ENCODE results near the gene SERHL2.
"Not testable (repeated sequence)": the region's sequence is repeated elsewhere in the genome, so short reads cannot be mapped to it uniquely, and the experiment has no call there.

DNA sequence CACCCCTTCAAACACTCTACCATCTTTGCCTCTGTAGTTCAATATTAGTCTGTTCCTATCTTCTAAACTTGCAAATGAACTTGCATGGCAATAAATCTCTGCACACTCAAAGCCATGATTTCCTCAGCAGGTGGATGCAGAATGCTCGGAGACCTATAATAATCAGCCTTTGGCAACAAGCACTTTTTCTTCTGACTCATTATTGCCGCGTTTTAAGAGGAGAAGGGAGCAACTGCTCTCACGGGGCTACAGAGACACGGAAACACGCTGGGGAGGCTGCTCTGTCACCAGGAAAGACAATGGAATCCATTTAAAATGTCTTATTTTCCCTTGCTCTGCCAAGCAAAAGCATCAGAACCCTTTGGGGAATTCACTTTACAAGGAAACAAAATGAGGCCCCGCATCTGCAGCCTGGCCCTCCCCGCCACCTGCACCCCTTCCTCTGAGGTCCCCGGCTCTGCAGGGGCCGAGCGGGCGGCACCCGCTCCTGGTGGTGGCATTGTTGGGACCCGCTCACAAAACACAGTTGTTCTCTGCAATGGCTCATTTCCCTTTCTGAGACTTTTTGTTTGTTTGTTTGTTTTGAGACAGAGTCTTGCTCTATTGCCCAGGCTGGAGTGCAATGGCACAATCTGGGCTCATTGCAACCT is 18.5 kb upstream of the SERHL2 start:
- TF ChIP-seq CTCF (IDR thresholded peaks at IDR 0.05; ENCODE audit: insufficient read depth, low read length, poor library complexity, severe bottlenecking); EZH2phosphoT487 (conservative IDR thresholded peaks at IDR 0.05; ENCODE audit: low read length): not testable (repeated sequence)

All from SU-DHL-6 (cell line).